ENCODE results near the gene RASGEF1C.

- TF ChIP-seq POLR2AphosphoS5 (IDR thresholded peaks at IDR 0.05; ENCODE audit: low read depth, low read length) = no peak
- TF ChIP-seq TAF1 (IDR thresholded peaks at IDR 0.05; ENCODE audit: borderline replicate concordance, insufficient read depth, low read length) = no peak
Measured at GRCh38 chr5:180138214-180138975, 70.6 kb downstream of the RASGEF1C start.

Measured in PFSK-1 (cell line).